ENCODE data around the gene OR2H2.

DNA sequence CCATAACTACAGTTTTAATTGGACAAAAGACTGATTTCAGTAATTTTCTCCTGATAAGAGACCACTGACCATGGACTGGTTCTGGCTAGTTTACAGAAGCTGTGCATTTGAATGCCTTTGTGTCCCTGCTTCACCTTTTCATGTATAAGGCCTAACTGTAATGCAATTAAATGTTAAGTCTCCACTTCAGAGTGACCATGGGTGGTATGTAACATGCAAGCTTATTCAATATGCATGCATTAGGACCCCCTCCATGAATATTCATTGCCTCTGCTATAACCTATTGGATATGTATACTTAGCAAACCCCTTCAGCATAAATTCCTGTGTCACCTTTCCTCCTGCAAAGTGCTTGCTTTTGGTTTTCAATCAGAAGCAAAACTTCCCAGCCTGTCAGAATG, 27.6 kb upstream of the OR2H2 start:
- TF ChIP-seq, protein P1, sequence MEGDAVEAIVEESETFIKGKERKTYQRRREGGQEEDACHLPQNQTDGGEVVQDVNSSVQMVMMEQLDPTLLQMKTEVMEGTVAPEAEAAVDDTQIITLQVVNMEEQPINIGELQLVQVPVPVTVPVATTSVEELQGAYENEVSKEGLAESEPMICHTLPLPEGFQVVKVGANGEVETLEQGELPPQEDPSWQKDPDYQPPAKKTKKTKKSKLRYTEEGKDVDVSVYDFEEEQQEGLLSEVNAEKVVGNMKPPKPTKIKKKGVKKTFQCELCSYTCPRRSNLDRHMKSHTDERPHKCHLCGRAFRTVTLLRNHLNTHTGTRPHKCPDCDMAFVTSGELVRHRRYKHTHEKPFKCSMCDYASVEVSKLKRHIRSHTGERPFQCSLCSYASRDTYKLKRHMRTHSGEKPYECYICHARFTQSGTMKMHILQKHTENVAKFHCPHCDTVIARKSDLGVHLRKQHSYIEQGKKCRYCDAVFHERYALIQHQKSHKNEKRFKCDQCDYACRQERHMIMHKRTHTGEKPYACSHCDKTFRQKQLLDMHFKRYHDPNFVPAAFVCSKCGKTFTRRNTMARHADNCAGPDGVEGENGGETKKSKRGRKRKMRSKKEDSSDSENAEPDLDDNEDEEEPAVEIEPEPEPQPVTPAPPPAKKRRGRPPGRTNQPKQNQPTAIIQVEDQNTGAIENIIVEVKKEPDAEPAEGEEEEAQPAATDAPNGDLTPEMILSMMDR (IDR thresholded peaks at IDR 0.05) = no peak
- no peak for TF ChIP-seq CHD2 (IDR thresholded peaks at IDR 0.05; ENCODE audit: low read length, partially characterized antibody)

Measured in A549 (cell line).